Cardiac fibroblast (primary cell): ENCODE measurements around the gene CKB.

ENCODE experiments used
- DNase-seq, 2 donors: peaks; one replicate each; pipeline versions ENCODE4 v3.0.0 to v3.0.0-alpha.2; 2010; ENCODE audit warnings: low read depth in 2 of 2
- H3K4me3 ChIP-seq, 2 donors: replicated peaks in 1 of 2; 1 replicate in 1 of 2; 2 replicates in 1 of 2; pipeline ENCODE4 v1.5.1; 2011; ENCODE audit warnings: low read depth in 2 of 2, low read length in 2 of 2, mild to moderate bottlenecking in 2 of 2, moderate library complexity in 1 of 2
- TF ChIP-seq, protein P1 (sequence below): IDR thresholded peaks from one replicate; pipeline ENCODE4 v1.5.1; 2011; ENCODE audit warnings: low read depth, mild to moderate bottlenecking, low read length, inconsistent platforms

The CKB gene

DNA sequence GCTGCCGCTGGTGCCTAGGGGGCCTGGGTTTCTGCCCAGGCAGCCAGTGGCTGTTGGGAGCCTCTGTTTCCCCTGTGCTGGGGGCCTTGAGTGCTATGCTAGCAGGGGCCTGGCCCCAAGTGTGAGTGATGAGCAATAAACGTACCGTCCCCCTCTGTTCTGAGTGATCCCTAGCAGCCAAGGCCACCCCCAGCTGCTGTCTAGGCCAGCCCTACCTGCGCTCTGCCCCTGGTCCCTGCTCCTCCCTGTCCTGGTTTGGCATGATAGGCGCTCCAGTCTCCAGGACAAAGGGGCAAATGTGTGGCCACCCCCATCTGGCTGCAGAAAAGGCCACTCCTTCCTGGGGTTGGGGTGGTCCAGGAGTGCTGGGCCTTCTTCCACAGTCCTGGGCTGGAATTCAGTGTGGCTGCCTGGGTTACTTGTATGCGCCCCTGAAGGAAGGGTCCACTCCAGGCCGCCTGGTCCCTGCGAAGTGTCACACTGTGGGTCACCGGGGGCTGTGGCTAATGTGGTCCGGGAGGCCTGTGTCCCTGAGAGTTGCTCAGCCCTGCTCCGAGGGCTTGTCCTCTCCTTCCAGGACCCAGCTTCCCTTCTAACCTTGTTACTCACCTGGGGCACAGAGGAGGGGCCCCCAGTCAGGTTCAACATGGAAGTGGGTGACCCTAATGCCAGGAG, 13.4 kb upstream of the CKB start:
- DNase-seq: no peak
- H3K4me3 ChIP-seq: no peak overlapping the region
- TF ChIP-seq, protein P1, sequence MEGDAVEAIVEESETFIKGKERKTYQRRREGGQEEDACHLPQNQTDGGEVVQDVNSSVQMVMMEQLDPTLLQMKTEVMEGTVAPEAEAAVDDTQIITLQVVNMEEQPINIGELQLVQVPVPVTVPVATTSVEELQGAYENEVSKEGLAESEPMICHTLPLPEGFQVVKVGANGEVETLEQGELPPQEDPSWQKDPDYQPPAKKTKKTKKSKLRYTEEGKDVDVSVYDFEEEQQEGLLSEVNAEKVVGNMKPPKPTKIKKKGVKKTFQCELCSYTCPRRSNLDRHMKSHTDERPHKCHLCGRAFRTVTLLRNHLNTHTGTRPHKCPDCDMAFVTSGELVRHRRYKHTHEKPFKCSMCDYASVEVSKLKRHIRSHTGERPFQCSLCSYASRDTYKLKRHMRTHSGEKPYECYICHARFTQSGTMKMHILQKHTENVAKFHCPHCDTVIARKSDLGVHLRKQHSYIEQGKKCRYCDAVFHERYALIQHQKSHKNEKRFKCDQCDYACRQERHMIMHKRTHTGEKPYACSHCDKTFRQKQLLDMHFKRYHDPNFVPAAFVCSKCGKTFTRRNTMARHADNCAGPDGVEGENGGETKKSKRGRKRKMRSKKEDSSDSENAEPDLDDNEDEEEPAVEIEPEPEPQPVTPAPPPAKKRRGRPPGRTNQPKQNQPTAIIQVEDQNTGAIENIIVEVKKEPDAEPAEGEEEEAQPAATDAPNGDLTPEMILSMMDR: no peak

DNA sequence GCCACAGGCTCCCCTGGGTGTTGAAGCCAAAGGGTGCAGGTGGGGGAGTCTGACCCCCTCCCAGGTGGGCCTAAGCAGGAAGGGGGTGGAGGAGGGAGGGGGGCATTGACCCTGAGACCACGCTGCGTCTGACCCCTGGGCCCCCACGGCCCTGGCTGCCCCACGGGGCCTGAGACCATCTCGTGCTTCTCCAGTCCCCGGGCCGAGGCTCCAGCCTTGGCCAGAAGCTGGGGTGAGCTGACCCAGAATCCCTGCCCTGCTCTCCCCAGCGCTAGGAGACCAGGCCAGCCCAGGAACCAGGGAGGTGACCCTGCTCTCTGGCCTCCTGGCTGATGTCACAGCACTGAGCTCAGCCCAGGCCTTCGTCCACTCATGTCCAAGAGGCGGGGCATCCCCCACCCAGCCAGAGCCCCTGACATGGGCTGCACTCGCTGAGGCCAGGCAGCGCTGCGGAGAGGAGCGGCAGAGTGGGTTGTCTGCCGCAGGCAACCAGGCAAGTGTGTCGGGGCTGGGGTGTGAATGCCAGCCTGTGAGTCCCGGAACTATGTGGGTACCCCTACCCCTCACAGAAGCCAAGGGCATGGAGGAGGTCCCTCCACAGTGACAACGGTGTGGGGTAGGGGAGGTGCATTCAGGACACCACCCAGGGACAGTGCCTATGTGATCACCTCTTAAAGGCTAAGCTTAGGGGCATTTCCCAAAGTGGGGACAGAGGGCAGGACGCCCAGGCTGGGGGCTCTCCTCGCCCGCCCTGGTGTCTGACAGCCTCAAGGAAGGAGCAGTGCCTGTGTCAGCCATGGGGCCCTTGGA, 12.7 kb upstream of the CKB start:
- no peak overlapping the region for H3K4me3 ChIP-seq
- TF ChIP-seq, protein P1: no peak

DNA sequence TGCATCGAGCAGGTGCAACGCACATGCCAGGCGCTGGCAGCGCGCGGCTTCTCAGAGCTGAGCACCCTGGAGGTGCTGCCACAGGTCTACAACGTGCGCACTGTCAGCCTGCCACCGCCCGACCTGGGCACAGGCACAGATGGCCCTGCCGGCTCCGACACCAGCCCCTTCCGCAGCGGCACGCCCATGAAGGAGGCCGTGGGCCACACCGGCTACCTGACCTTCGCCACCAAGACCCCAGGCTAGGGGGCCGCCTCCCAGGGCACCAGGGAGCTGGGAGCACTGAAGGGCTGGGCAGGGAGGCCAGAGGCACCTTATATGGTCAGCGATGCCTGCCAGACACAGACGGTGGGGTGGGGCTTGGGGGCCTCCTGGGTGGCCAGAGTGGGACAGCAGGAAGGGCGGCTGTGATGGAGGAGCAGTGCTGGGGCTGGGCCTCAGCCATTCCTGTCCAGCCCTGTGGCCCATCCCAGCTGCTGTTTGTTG, 12.0 kb upstream of the CKB start:
- DNase-seq: no peak
- no peak overlapping the region for H3K4me3 ChIP-seq
- TF ChIP-seq, protein P1: no peak

More for the DNA sequence above, 12.7 kb upstream of the CKB start:
- DNase-seq: no peak

DNA sequence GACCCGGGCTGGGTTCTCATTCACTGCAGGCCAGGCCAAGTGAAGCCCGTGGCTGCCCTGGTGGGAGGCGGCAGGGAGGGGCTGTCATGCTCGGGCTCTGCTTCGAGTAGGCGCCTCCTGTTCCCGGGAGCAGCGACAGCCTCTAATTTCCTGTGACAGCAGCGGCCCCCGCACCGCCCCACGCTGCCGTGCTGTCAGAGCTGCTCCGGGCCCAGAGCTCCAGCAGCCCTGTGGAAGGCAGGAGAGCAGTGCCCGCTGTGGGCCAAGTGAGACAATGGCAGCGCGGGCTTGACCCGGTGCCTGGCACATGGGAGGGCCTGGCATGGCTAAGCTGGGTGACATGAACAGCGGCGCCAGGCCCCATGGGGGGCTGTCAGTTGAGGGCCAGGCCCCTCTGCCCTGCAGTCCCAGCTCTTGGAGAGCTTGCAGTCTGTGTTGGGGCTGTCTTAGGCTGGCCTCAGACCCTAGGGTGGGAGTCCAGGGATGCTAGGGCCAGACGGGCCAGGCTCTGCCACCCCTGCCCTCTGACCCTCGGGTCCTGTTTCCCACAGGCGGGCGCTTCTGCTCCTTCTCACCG, 11.5 kb upstream of the CKB start:
- DNase-seq: no peak
- H3K4me3 ChIP-seq: no peak overlapping the region
- TF ChIP-seq, protein P1: no peak

DNA sequence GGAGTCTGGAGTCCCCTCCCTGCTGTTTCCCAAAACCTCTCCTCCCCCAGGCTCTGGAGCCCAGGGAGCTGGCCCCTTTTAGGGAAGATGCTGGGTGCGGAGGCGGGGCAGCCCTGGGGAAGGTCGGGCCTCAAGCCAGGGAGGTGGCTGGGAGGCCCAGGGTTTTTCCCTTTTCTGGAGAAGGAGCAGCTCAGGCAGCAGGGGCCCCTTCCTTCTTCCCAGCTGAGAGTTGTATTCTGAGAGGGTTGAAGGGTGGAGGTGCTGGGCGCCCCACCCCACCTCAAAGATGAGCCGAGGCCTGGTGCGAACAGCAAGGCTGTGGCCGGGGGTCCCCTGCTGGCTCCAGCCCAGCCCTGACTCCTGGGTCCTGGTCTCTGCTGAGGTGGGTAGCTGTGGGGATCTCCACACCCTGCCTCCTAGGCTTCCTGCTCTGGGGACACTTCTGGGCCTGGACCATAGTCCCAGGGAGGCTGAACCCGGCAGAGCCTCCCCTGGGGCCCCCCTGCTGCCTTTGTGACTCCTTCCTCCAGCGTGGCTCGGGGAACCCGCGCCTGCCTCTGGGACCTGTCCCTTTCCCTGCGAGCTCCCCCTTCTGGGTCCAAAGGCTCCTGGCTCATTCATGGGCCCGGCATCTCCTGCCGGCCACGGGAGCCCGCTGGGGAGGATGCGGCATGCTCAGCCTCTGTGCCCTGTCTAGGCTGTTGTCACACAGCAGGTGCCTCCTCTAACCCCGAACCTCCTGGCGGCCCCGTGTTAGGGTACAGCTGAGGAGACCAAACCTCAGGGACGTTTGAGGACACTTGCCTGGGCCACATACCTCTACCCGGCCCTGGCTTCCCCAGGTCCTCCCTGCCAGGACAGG, 10.7 kb upstream of the CKB start:
- no peak overlapping the region for H3K4me3 ChIP-seq
- no peak for DNase-seq
- TF ChIP-seq, protein P1: no peak
